IPS DF 19.7 (cell line): ENCODE data around the gene LILRB4.
"Not testable (repeated sequence)": the region's sequence is repeated elsewhere in the genome, so short reads cannot be mapped to it uniquely, and the experiment has no call there.

Experiments
- DNase-seq: peaks from one replicate; pipeline ENCODE4 v3.0.0-alpha.2; 2013; ENCODE audit warnings: low read depth, low spot score

Gene LILRB4

GRCh38 chr19:54650108-54650655 is 12.6 kb upstream of the LILRB4 start:
- DNase-seq: no peak

DNA sequence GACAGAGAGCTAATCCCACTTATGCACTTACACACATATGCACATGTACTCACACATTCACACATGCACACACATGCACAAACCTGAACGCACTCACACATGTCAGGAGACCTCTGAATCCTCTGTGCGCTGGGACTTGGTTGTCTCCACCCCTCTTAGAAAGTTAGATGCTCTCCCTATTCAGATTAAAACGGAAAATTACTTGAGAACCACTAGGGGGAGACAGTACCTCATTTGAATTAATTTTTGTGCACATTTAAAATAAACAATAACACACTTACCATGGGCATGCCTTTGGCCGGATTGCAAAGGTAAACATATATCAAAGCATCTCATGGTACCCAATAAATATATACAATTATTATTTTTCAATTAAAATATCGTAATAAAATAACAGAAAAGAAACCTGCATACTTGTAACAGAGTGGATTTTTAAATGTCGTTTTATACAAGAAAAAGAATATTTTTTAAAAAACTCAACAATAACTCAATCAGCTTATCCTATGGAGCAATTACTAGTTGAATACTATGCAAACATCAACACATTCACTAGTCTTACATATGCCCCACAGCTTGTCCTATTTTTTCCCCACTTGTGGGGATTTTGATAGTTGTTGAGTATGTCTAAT is 9.5 kb upstream of the LILRB4 start:
- no peak for DNase-seq

GRCh38 chr19:54654447-54655321 is 8.1 kb upstream of the LILRB4 start:
- no peak for DNase-seq

DNA sequence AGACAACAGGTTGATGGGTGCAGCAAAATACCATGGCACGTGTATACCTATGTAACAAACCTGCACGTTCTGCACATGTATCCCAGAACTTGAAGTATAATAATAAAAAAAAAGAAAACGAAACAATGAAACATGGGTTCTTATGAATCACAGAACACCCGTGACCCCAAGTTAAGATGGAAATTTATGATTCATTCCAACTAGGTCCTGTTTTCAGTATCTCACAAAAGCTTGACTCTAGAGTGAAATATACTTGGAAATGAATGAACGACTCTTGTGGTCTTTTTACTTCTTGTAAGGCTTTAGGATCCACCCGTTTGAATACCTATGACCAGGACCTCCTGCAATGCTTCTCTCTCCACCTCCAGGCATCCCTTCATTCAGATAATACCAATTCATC is 3.5 kb upstream of the LILRB4 start:
- no peak for DNase-seq

DNA sequence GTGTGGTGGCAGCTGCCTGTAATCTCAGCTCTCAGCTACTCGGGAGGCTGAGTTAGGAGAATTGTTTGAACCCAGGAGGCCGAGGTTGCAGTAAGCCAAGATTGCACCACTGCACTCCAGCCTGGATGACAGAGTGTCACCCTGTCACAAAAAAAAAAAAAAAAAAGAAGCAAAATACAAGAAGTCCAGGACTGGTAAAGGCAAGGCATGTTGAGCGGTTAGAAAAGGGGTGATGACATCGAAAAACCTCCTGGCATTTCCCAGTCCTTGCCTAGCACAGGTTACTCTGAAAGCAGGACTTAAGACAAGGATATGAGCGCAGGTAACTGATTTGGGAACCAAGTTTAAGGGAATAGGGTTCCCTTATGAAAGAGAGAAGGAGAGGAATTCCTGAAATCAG is 2.5 kb upstream of the LILRB4 start:
- DNase-seq: no peak

DNA sequence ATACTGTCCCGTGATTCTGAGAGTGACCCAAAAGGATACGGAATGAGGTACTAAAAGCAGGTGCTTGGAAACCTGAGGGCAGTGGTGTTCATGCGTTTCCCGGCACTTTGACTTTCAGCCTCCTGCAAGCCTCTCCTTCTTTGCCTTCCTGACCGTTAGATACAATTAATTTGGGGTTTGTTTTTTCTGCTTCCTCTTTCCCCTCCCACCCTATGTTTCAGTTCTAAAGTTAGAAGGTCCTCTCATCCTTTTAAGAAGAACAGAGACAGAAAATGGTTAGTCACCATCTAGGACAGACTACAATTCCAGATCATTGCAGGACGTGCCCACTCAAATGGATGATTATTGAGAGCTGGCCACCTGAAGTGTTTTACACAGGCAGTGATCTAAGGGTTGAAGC is 1.8 kb upstream of the LILRB4 start:
- no peak for DNase-seq

GRCh38 chr19:54661846-54662481 is 821 bp upstream of the LILRB4 start:
- no peak for DNase-seq

GRCh38 chr19:54665530-54665929 is 2.7 kb downstream of the LILRB4 start:
- DNase-seq: no peak

GRCh38 chr19:54667217-54667616 is 4.4 kb downstream of the LILRB4 start:
- no peak for DNase-seq

DNA sequence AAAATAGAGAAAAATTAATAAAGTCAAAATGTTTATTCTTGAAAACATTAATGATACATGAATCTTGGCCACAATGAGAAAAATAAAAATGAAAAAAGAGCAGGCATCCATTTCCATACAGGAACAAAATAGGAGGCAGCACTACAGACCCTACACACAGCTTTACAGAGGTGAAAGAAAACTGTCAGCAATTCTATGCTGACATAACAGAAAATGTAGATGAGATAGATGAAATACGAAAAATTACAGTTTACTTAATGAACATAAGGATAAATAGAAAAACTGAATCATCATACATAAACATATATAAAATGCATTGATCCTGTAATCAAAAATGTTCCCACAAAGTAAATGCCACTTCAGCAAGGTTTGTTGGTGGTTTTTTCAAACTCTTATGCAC is 5.6 kb downstream of the LILRB4 start:
- DNase-seq: no peak

DNA sequence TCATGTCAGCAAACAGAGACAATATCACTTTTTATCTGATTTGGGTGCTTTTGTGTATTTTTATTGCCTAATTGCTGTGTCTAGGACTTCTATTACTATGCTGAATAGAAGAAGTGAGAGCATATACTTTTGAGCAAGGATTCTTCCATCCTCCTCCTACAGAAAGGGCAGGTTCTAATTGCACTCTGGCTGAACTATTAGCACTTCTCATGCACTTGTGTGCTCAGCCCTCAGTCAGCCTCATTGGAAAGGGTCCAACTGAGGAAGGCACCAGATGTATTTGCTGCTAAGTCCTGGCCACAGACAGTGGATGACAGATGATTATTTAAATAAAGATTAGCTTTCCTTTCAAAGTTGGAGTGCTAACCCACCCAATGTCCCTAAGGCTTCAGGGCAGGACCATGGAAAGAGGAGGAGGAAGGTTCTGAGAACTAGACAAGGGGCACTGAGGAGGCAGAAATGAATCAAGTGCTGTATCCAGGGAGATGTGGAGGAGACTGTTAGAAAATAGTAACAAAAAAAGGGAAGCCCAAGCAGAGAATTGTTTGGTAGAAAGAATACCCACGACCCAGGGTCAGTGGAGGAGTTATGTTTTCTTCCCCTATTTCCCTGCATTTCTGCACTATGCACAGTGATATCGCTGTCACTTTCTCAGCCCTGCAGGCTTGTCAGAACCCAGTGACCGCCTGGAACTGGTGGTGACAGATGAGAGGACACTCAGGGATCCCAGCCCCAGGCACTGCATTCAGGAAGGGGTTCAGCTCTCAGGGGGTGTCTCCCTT is 8.0 kb downstream of the LILRB4 start:
- DNase-seq: no peak

- DNase-seq: no peak
Observed at GRCh38 chr19:54673222-54673621, 10.4 kb downstream of the LILRB4 start.

- DNase-seq: no peak
Observed at GRCh38 chr19:54674021-54674617, 11.3 kb downstream of the LILRB4 start.

- not testable (repeated sequence) for DNase-seq
Observed at GRCh38 chr19:54676210-54676834, 13.5 kb downstream of the LILRB4 start.

- no peak for DNase-seq
Observed at GRCh38 chr19:54677217-54677616, 14.4 kb downstream of the LILRB4 start.

GRCh38 chr19:54681596-54681995 is 18.8 kb downstream of the LILRB4 start:
- DNase-seq: not testable (repeated sequence)

DNA sequence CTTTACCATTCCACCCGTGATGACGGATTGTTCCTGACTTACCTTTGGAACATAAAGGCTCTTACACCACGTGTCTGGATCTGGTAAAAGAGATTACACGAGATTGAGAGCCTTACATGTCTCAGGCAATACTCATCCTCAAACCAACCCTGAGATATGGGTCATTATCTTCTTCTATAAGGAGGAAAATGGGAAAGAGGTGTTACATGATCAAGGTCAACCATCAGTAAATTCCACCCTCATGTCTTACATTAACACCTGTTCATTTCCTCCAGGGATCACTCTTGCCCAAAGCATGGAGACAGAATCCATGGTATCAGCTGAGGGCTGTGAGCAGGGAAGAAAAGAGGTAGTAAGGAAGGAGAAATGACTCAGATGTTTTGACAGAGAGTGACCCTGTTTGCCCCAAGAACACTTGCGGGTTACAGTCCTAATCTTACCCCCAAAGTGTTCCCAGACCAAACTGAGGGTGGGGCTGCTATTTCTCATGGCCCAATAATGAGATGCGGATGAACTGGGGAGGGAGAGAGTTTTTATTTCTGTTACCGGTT is 19.6 kb downstream of the LILRB4 start:
- DNase-seq: no peak

- DNase-seq: no peak
Observed at GRCh38 chr19:54684527-54684926, 21.7 kb downstream of the LILRB4 start.

- no peak for DNase-seq
Observed at GRCh38 chr19:54691582-54692297, 29.0 kb downstream of the LILRB4 start.

GRCh38 chr19:54692298-54692615 is 29.5 kb downstream of the LILRB4 start:
- no peak for DNase-seq
